Panc1 (cell line): ENCODE data around the gene KLHL30.

Experiments used
- POLR2AphosphoS5 ChIP-seq: IDR thresholded peaks from 2 replicates; pipeline ENCODE4 v1.6.1; 2012; ENCODE audit warnings: mild to moderate bottlenecking, low read depth, low read length, moderate library complexity
- SIN3A ChIP-seq: IDR thresholded peaks from 2 replicates; pipeline ENCODE4 v1.6.1; 2012; ENCODE audit warnings: low read depth, mild to moderate bottlenecking, low read length, moderate library complexity, borderline replicate concordance; ENCODE audit not compliant: insufficient read depth
- TF ChIP-seq, protein P1 (sequence below): fragments of 450-650 bp; IDR thresholded peaks from 2 replicates; pipeline ENCODE4 v1.5.1; 2017; ENCODE audit warnings: mild to moderate bottlenecking
- TF ChIP-seq, protein P2 (sequence below), 2 experiments: IDR thresholded peaks; 2 replicates each; pipeline ENCODE4 v1.6.1; 2011 to 2012; ENCODE audit warnings: low read depth in 2 of 2, control low read depth in 1 of 2, low read length in 1 of 2, mild to moderate bottlenecking in 1 of 2, moderate library complexity in 1 of 2; ENCODE audit not compliant: insufficient read depth in 1 of 2

DNA sequence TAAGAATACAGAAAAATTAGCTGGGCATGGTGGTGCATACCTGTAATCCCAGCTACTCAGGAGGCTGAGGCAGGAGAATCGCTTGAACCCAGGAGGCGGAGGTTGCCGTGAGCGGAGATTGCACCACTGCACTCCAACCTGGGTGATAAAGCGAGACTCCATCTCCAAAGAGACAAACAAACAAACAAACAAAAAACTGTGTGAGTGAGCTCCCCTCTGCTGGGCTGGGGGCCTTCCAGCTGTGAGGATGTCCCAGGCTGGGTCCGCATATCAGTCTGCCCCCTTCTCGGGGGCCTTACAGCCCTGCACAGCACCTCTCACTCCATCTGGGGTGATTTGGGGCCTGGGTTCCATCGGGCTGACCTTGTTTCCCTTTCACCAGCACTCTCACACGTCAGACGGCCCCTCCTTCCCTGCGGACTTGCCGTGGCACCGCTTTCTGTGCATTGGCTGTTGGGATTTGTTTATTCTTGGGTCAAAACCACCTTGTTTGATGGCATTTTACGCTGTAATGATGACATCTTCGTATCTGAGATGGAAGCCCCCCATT is 2.8 kb upstream of the KLHL30 start:
- TF ChIP-seq, protein P1, sequence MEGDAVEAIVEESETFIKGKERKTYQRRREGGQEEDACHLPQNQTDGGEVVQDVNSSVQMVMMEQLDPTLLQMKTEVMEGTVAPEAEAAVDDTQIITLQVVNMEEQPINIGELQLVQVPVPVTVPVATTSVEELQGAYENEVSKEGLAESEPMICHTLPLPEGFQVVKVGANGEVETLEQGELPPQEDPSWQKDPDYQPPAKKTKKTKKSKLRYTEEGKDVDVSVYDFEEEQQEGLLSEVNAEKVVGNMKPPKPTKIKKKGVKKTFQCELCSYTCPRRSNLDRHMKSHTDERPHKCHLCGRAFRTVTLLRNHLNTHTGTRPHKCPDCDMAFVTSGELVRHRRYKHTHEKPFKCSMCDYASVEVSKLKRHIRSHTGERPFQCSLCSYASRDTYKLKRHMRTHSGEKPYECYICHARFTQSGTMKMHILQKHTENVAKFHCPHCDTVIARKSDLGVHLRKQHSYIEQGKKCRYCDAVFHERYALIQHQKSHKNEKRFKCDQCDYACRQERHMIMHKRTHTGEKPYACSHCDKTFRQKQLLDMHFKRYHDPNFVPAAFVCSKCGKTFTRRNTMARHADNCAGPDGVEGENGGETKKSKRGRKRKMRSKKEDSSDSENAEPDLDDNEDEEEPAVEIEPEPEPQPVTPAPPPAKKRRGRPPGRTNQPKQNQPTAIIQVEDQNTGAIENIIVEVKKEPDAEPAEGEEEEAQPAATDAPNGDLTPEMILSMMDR, result no peak
- TF ChIP-seq SIN3A (no peak), POLR2AphosphoS5 (no peak)
- TF ChIP-seq, protein P2, sequence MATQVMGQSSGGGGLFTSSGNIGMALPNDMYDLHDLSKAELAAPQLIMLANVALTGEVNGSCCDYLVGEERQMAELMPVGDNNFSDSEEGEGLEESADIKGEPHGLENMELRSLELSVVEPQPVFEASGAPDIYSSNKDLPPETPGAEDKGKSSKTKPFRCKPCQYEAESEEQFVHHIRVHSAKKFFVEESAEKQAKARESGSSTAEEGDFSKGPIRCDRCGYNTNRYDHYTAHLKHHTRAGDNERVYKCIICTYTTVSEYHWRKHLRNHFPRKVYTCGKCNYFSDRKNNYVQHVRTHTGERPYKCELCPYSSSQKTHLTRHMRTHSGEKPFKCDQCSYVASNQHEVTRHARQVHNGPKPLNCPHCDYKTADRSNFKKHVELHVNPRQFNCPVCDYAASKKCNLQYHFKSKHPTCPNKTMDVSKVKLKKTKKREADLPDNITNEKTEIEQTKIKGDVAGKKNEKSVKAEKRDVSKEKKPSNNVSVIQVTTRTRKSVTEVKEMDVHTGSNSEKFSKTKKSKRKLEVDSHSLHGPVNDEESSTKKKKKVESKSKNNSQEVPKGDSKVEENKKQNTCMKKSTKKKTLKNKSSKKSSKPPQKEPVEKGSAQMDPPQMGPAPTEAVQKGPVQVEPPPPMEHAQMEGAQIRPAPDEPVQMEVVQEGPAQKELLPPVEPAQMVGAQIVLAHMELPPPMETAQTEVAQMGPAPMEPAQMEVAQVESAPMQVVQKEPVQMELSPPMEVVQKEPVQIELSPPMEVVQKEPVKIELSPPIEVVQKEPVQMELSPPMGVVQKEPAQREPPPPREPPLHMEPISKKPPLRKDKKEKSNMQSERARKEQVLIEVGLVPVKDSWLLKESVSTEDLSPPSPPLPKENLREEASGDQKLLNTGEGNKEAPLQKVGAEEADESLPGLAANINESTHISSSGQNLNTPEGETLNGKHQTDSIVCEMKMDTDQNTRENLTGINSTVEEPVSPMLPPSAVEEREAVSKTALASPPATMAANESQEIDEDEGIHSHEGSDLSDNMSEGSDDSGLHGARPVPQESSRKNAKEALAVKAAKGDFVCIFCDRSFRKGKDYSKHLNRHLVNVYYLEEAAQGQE (IDR thresholded peaks at IDR 0.05; ENCODE audit: insufficient read depth in 1 of 2, low read depth in 2 of 2, low read length in 1 of 2), result no peak
